ENCODE measurements around the gene TLE3.
"Not testable (repeated sequence)": the region's sequence is repeated elsewhere in the genome, so short reads cannot be mapped to it uniquely, and the experiment has no call there.

TLE3 gene

DNA sequence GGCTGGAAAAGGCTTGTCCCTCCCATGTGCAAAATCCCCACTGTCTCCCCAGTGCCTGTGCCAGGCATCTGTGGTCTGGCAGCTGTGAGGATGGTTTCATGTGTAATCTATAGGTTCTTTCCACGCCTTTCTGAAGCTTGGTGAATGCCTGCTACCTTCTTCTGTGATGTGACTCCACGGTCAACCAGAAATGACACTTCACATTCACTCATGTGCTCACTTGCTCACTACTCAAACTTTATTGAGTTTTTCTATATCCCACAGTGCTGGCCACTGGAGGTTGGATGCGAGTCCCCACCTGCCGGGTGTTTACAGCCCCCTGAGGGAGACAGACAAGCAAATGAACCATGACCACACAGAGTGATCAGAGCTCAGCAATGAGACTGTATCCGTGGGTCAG, 27.9 kb upstream of the TLE3 start:
- no peak for DNase-seq (ENCODE audit: low spot score)

- peak; percentile 77 for DNase-seq (ENCODE audit: low spot score)
Observed at GRCh38 chr15:70121624-70122302, 24.0 kb upstream of the TLE3 start.

DNA sequence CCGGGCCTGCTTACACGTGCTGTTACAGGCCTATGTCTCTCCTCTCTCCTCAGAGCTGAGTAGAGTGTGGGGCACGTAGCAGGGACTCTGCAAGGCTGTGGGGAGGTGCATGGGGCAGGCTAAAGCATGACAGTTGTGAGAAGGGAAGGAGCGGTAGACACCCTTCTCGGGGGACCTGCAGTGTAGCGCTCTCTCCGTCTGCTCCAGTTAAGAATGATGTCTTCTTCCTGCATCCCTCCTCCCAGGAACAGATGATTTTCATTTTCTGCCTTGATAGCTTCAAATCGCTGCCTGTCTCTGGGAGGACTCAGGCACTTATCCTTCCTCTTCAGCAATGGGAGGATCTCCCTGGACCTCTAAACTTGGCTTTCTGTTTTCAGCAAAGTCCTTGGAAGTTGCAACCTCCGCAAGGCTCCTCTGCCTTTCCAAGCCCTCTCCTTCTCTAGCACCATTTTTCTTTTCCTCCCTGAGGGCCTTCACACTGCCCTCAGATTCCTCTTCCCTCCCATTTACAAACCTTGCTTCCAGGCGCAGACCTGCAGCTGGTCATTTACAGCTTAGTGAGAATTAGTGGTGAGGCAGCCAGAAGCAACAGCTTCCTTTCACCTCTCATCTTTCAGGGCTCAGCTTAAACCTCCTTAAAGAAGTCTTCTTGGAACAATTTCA, 23.4 kb upstream of the TLE3 start:
- no peak for DNase-seq (ENCODE audit: low spot score)

- no peak for DNase-seq (ENCODE audit: low spot score)
Observed at GRCh38 chr15:70119911-70120508, 22.3 kb upstream of the TLE3 start.

DNA sequence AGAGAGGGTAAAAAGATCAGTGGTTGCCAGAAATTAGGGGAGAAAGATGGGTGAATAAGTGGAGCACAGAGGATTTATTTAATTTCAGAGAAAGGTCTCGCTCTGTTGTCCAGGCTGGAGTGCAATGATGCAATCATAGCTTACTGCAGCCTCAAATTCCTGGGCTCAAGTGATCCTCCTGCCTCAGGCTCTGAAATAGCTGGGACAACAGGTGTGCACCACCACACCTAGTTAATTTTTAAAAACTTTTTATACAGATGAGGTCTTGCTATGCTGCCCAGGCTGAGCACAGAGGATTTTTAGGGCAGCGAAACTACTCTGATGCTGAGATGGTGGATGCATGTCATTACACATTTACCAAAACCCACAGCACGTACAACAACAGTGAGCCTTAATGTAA, 20.9 kb upstream of the TLE3 start:
- DNase-seq (ENCODE audit: low spot score): no peak

- no peak for DNase-seq (ENCODE audit: low spot score)
Observed at GRCh38 chr15:70116317-70116716, 18.6 kb upstream of the TLE3 start.

DNA sequence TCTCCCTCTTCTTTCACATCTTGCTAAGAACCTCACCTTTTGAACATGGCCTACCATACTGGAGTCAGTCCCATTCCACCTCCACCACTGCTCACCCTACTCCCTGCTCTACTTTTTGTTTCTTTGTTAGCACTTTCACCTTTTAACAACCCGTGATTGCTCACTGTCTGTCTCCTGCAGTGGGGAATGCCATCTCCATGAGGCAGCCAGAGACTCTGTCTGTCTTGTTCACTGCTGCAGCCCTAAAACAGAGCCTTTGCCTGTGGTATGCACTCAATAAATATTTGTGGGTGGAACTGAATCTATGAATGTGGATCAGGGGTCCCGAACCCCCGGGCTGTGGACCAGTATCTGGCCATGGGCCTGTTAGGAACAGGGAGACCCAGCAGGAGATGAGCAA, 16.5 kb upstream of the TLE3 start:
- DNase-seq (ENCODE audit: low spot score): no peak

DNA sequence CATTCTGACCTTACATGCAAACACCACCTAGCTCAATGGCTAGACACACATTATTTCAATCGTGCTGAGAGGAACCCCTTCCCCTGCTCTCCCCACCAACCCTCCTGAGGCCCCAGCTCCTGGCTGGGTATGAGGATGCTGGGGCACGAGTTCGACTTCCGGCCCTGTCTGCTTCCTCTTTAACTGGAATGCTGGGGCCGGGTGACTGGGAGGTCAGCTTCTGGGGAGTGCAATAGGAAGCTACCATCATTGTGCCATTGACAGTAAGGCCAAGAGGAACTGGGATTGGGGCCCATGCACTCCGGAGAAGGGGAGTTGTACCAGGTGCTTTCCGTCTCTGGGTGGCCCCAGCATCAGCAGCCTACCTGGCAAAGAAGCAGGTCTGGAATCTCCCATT, 15.6 kb upstream of the TLE3 start:
- no peak for DNase-seq (ENCODE audit: low spot score)

DNA sequence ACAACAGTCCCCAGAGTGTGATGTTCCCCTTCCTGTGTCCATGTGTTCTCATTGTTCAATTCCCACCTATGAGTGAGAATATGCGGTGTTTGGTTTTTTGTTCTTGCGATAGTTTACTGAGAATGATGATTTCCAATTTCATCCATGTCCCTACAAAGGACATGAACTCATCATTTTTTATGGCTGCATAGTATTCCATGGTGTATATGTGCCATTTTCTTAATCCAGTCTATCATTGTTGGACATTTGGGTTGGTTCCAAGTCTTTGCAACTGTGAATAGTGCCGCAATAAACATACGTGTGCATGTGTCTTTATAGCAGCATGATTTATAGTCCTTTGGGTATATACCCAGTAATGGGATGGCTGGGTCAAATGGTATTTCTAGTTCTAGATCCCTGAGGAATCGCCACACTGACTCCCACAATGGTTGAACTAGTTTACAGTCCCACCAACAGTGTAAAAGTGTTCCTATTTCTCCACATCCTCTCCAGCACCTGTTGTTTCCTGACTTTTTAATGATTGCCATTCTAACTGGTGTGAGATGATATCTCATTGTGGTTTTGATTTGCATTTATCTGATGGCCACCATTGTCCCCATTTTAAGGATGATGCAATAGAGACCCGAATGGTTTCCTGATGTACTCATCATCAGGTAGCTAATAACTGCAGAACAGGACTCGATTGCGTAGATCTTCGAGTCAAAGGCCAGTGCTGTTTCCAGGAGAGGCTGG, 15.0 kb upstream of the TLE3 start:
- DNase-seq (ENCODE audit: low spot score): not testable (repeated sequence)

DNA sequence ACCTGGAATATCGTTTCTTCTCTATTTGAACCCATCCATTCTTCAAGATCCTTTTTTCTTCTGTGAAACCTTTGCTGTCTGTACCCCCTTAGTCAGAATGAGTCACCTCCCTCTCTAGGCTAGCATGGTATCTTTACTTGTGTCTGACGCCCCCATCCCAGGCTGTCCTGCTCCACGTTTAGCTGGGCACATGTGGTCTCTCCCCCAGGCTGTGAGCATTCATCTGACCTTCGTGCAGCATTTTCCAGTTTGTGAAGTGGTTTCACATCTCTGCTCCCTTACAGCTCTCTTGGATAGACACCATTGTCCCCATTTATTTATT, 14.3 kb upstream of the TLE3 start:
- DNase-seq (ENCODE audit: low spot score): no peak

DNA sequence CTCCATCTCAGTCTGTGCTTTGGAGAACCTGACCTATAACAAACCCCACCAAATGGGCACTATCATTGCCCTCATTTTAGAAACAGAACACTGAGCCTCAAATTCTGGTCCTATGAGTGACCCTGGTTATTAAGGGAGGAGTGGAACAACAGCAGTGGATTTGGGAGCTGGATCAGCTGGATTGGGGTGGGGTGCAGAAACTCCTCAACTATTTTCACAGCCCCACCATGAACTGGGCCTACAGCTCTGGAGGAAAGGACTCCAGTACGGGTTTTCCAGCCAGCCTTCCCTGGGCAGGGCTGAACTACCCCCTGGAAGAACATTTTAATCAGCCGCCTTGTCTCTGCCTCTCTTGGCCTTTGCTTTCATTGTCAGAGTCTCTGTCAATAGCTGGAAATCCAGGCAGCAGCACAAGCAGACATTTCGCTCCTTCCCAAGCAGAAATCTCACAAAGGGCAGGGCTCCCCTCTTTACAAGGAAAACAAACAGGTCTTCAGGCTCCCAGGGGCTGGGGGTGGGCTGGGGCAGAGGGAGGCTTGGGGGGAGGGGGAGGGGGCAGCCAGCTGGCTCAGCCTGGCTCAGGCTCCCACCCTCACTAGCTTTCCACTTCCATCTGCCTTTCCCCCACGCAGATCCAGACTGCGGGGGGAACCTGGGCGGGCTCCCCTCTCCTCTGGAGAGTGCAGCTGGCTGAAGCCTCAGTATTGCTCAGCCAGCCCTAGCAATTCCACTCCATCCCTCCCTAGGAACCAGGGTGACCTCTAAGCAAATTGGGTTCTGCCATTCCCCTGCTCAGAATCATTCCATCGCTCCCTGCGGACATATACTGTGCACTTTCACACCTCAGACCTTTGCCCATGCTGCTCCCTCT, 13.7 kb upstream of the TLE3 start:
- DNase-seq (ENCODE audit: low spot score): peak; percentile 72

DNA sequence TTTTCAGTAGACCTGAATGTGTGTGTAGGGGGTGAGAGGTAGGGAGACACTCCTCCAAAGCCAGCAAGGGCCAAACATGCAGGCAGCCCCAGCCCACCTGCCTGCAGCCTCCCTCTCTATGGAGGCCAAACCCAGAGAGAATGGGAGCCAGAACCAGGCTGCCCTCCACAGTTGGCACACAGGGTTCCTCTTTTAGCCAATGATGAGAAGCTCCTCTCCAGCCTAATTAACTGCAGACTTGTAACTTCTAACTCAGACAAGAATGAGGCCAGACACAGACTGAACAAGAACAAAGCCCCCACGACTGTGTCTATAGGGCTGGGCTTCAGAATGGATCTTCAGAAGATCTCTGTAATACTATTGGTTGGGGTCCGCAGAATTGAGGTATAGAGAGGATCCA, 12.3 kb upstream of the TLE3 start:
- DNase-seq (ENCODE audit: low spot score): no peak

DNA sequence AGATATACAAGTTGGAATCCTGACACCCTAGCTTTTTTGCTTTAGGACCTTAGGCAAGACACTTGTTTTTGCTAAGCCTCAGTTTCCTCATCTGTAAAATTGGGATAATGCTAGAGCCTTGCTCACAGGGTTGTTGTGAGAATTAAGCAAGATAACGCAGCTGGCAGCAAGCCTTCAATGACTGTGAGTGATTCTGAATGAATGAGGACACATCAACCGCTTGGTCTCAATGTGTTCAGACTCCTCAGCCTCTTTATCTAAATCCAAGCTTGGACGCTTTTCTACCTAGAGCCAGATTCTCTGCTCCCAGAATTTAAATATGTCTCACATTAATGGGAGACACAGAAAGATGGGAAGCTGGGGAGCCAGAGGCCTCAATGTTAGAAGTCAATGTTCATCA, 11.8 kb upstream of the TLE3 start:
- DNase-seq (ENCODE audit: low spot score): no peak

- DNase-seq (ENCODE audit: low spot score): no peak
Observed at GRCh38 chr15:70103880-70104626, 6.3 kb upstream of the TLE3 start.

- no peak for DNase-seq (ENCODE audit: low spot score)
Observed at GRCh38 chr15:70102827-70103226, 5.1 kb upstream of the TLE3 start.

GRCh38 chr15:70101459-70102113, 3.9 kb upstream of the TLE3 start:
- DNase-seq (ENCODE audit: low spot score): peak; percentile 87

DNA sequence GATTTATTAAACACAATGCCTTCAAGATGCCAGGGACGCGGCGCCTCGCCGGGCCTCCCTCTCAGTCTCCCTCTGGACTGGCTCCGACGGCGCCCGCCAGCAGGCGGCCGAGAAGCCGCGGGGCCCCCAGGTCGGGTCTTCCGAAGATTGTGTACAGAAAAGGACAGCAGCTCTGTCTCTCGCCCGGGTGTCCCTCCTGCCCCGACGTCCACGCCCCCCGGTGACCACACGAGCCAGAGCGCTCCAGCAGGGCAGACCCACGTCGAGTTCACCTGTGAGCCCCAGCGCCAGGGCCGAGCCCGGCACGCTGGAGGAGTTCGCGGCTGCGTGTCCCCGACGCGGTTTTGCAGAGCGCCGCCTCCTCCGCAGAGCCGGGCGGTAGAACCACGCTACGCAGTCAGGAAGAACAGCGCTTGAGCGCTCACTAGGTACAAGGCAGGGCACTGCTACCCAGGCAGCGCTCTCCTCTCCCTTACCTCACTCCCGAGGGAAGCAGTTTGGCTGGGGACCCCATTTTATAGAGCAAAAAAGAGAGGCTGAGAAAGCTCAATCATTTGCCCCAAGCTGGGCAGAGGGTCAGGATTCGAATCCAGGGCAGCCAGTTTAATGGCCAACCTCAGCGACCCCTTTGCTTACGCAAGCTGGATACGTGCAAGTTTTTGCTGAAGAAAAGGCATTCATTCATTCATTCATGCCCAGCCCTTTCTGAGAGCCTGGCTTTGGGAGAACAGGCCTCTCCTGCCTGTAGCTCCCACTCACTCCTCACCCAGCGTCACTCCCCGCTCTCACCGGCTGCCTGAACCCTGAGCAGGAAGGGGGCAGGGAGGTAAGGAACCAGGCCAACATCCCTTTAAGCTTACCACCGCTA, 3.0 kb upstream of the TLE3 start:
- DNase-seq (ENCODE audit: low spot score): no peak

GRCh38 chr15:70099967-70100473, 2.3 kb upstream of the TLE3 start:
- DNase-seq (ENCODE audit: low spot score): no peak

- peak; percentile 100 for DNase-seq (ENCODE audit: low spot score)
Observed at GRCh38 chr15:70099167-70099966, 1.6 kb upstream of the TLE3 start.
